Neural progenitor cell (in vitro differentiated cells): ENCODE measurements around the gene ZNF451. TPM values are rescaled to one million over a fixed set of nuclear protein-coding genes. Genes with fewer than 3 reads are reported as not detected.

ENCODE experiments used
- DNase-seq: peaks from one replicate; pipeline ENCODE4 v3.0.0-alpha.2; 2016; ENCODE audit warnings: low spot score
- H2AFZ ChIP-seq: fragments of 200-600 bp; sonication (generic); replicated peaks from 2 replicates; pipeline ENCODE4 v1.6.1; 2016; ENCODE audit warnings: antibody characterized with exemption
- H3F3A ChIP-seq: fragments of 200-600 bp; sonication (generic); 2 replicates; pipeline ENCODE4 v1.6.1; 2016; ENCODE audit warnings: antibody characterized with exemption, low read depth
- H3K27ac ChIP-seq: fragments of 200-600 bp; sonication (generic); 2 replicates; pipeline ENCODE4 v1.5.1; 2016; ENCODE audit warnings: mild to moderate bottlenecking
- H3K27me3 ChIP-seq: fragments of 200-600 bp; sonication (generic); 2 replicates; pipeline ENCODE4 v1.6.1; 2016; ENCODE audit warnings: mild to moderate bottlenecking, moderate library complexity
- H3K36me3 ChIP-seq: fragments of 200-600 bp; sonication (generic); 2 replicates; pipeline ENCODE4 v1.5.1; 2016
- H3K4me1 ChIP-seq: fragments of 200-600 bp; sonication (generic); 2 replicates; pipeline ENCODE4 v1.6.1; 2016; ENCODE audit warnings: mixed run types
- H3K4me2 ChIP-seq: fragments of 200-600 bp; sonication (generic); 2 replicates; pipeline ENCODE4 v1.6.1; 2016
- H3K4me3 ChIP-seq: fragments of 200-600 bp; sonication (generic); 2 replicates; pipeline ENCODE4 v1.5.1; 2016
- H3K79me2 ChIP-seq: fragments of 200-600 bp; sonication (generic); 2 replicates; pipeline ENCODE4 v1.6.1; 2016; ENCODE audit warnings: low read depth
- H3K9ac ChIP-seq: fragments of 200-600 bp; sonication (generic); 2 replicates; pipeline ENCODE4 v1.6.1; 2016
- H3K9me3 ChIP-seq: fragments of 200-600 bp; sonication (generic); 2 replicates; pipeline ENCODE4 v1.5.1; 2016; ENCODE audit warnings: low read depth
- H4K20me1 ChIP-seq: fragments of 200-600 bp; sonication (generic); 2 replicates; pipeline ENCODE4 v1.6.1; 2016; ENCODE audit warnings: low read depth
- H3K27ac Mint-ChIP-seq: 3 replicates; pipeline ENCODE4 v1.8.0; 2021; ENCODE audit warnings: mixed read lengths
- H3K27me3 Mint-ChIP-seq: 2 replicates; pipeline ENCODE4 v1.8.0; 2022; ENCODE audit warnings: low read depth, mild to moderate bottlenecking, inconsistent platforms, moderate library complexity, mixed read lengths; ENCODE audit not compliant: insufficient read depth
- H3K36me3 Mint-ChIP-seq: 3 replicates; pipeline ENCODE4 v1.8.0; 2021; ENCODE audit warnings: mixed read lengths
- H3K4me1 Mint-ChIP-seq: 3 replicates; pipeline ENCODE4 v1.8.0; 2021; ENCODE audit warnings: mixed read lengths
- H3K4me3 Mint-ChIP-seq: 3 replicates; pipeline ENCODE4 v1.8.0; 2021; ENCODE audit warnings: mild to moderate bottlenecking, moderate library complexity, mixed read lengths
- H3K9me3 Mint-ChIP-seq: 3 replicates; pipeline ENCODE4 v1.8.0; 2020; ENCODE audit warnings: mixed read lengths
- CTCF ChIP-seq: fragments of 200-600 bp; sonication (generic); IDR thresholded peaks from 2 replicates; pipeline ENCODE4 v1.5.1; 2017; ENCODE audit warnings: antibody characterized with exemption, mild to moderate bottlenecking
- EZH2 ChIP-seq: fragments of 200-600 bp; sonication (generic); IDR thresholded peaks from 2 replicates; pipeline ENCODE4 v1.6.1; 2017; ENCODE audit warnings: antibody characterized with exemption, mild to moderate bottlenecking, moderate library complexity
- EZH2phosphoT487 ChIP-seq: fragments of 200-600 bp; sonication (generic); IDR thresholded peaks from 2 replicates; pipeline ENCODE4 v1.6.1; 2017; ENCODE audit warnings: antibody characterized with exemption
- total RNA-seq: library from RNA; depleted of rRNA; stranded (reverse); fragments of >200 nt; gene quantifications from 2 replicates; pipeline ENCODE4 v1.2.3, GENCODE V29; 2015; ENCODE audit warnings: low replicate concordance

The ZNF451 gene
- total RNA-seq, 1 donor from 2014 or later: 126 TPM

- H3K27me3 ChIP-seq: no peaks in the 10 kb centered on the region
- no peak overlapping the region for H3K27ac ChIP-seq
- no peaks in the 10 kb centered on the region for H3K9me3 ChIP-seq
- peaks cover 7% of the 10 kb centered on the region for H3K36me3 ChIP-seq
- no peaks in the 10 kb centered on the region for H4K20me1 ChIP-seq
- H2AFZ ChIP-seq: no peak overlapping the region
- Mint-ChIP-seq H3K27ac (no peak overlapping the region), H3K9me3 (peaks cover 5% of the 10 kb centered on the region), H3K4me3 (no peak overlapping the region), H3K36me3 (peaks cover 23% of the 10 kb centered on the region), H3K4me1 (no peaks in the 10 kb centered on the region), H3K27me3 (peaks cover 2% of the 10 kb centered on the region)
- H3F3A ChIP-seq: no peaks in the 10 kb centered on the region
- DNase-seq: no peak
- H3K79me2 ChIP-seq: no peaks in the 10 kb centered on the region
- H3K4me2 ChIP-seq: no peak overlapping the region
- no peaks in the 10 kb centered on the region for H3K4me1 ChIP-seq
- TF ChIP-seq CTCF (no peak), EZH2phosphoT487 (no peak), EZH2 (no peak)
- no peak overlapping the region for H3K9ac ChIP-seq
- H3K4me3 ChIP-seq: no peak overlapping the region
Observed at GRCh38 chr6:57159127-57159526, 69.1 kb downstream of the ZNF451 start.

GRCh38 chr6:57162028-57162427 is 72.0 kb downstream of the ZNF451 start:
- H3K27ac ChIP-seq: no peak overlapping the region
- Mint-ChIP-seq H3K9me3 (peaks cover 20% of the 10 kb centered on the region), H3K4me1 (no peaks in the 10 kb centered on the region), H3K27ac (no peak overlapping the region), H3K27me3 (peaks cover 2% of the 10 kb centered on the region), H3K4me3 (no peak overlapping the region), H3K36me3 (peaks cover 37% of the 10 kb centered on the region)
- no peak overlapping the region for H3K4me2 ChIP-seq
- H3K36me3 ChIP-seq: no peaks in the 10 kb centered on the region
- H3K27me3 ChIP-seq: no peaks in the 10 kb centered on the region
- no peak for DNase-seq
- no peaks in the 10 kb centered on the region for H4K20me1 ChIP-seq
- H3F3A ChIP-seq: no peaks in the 10 kb centered on the region
- no peaks in the 10 kb centered on the region for H3K4me1 ChIP-seq
- H3K79me2 ChIP-seq: no peaks in the 10 kb centered on the region
- H3K9ac ChIP-seq: no peak overlapping the region
- H3K9me3 ChIP-seq: peaks cover 4% of the 10 kb centered on the region
- no peak overlapping the region for H2AFZ ChIP-seq
- TF ChIP-seq CTCF (no peak), EZH2phosphoT487 (no peak), EZH2 (no peak)
- no peak overlapping the region for H3K4me3 ChIP-seq

- H3K9me3 Mint-ChIP-seq: peaks cover 20% of the 10 kb centered on the region
- Histone ChIP-seq H3K9ac (no peak overlapping the region), H3K4me1 (no peaks in the 10 kb centered on the region), H3F3A (no peaks in the 10 kb centered on the region), H3K27ac (no peak overlapping the region), H3K36me3 (no peaks in the 10 kb centered on the region), H3K4me2 (no peak overlapping the region), H4K20me1 (no peaks in the 10 kb centered on the region), H3K79me2 (no peaks in the 10 kb centered on the region), H3K27me3 (no peaks in the 10 kb centered on the region), H3K4me3 (no peak overlapping the region), H3K9me3 (peaks cover 4% of the 10 kb centered on the region), H2AFZ (no peak overlapping the region)
- H3K27ac Mint-ChIP-seq: no peak overlapping the region
- DNase-seq: no peak
- H3K36me3 Mint-ChIP-seq: peaks cover 41% of the 10 kb centered on the region
- peaks cover 2% of the 10 kb centered on the region for H3K27me3 Mint-ChIP-seq
- TF ChIP-seq EZH2phosphoT487: no peak
- no peak for TF ChIP-seq EZH2
- no peak for TF ChIP-seq CTCF
- H3K4me3 Mint-ChIP-seq: no peak overlapping the region
- H3K4me1 Mint-ChIP-seq: no peaks in the 10 kb centered on the region
Observed at GRCh38 chr6:57162516-57162915, 72.5 kb downstream of the ZNF451 start.
